Sciatic nerve (tissue), 2 donors: ENCODE measurements around the gene GCK. TPM values are rescaled to one million over a fixed set of nuclear protein-coding genes. Genes with fewer than 3 reads are reported as not detected.
"Not testable (repeated sequence)": the region's sequence is repeated elsewhere in the genome, so short reads cannot be mapped to it uniquely, and the experiment has no call there.

Source experiments
- ATAC-seq: fragments of 200-7000 bp; cut with Tn5 transposase; one replicate; pipeline ENCODE4 v1.9.1; 2020; ENCODE audit warnings: mild to moderate bottlenecking, moderate library complexity
- DNase-seq: peaks from one replicate; pipeline ENCODE4 v3.0.0-alpha.2; 2020; ENCODE audit warnings: low spot score
- intact Hi-C: fragments of 100-400 bp; cut with DNase I; formaldehyde crosslinking; loops from one replicate; pipeline ENCODE4 v1.14.2; 2022
- total RNA-seq: library from RNA; stranded (reverse); fragmentation: NEBNext Ultra II Directional; extraction: Animal tissue kit (Norgen Biotek cat#: 25700); gene quantifications from one replicate; pipeline ENCODE4 v1.2.1, GENCODE V29; 2021
- donor health status: DM: no; HTN: no; CAD: no.
- donor health status: DM: no; HTN: no; CAD: no.

GCK gene
- total RNA-seq, 1 donor from 2014 or later: 1.9 TPM

DNA sequence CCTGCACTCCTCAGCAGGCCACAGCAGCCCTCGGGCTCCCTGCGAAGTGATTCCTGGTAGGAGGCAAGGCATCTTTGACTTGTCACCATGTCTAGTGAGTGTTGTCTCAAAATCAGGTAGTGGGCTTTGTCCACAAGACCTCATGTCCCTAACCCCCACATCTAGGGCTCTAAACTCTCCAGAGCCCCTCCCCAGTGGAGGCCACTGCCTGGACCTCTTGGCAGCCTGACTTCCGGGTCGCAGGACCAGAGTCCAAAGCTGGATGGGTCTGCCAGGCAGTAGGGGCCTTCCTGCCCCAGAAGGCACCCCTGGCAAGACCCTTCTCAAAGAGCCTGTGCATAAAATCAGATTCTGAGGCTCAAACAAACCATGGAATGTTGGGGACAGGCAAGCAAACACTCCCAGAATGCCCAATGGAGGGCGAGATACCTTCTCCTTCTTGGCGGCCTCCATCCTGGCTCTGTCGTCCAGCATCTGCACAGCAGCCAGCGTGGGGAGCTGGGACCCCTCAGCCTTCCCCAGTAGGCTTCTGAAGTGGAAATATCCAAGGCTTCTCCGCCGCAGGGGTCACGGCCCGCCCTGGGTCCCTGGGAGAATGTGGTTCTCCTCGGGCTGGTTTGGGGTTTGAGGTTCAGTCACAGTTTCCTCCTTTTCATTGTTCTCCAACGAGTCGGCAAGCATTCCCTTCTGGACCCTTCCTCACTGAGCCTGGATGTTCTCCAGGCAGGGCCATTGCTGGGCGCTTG lies 586 bp downstream of the GCK start:
- DNase-seq (no peak), ATAC-seq (no peak)
- intact Hi-C loops: loop anchor here (10.0 kb wide), 1 partner anchor 114 kb away; no protein-coding TSS in a partner anchor

DNA sequence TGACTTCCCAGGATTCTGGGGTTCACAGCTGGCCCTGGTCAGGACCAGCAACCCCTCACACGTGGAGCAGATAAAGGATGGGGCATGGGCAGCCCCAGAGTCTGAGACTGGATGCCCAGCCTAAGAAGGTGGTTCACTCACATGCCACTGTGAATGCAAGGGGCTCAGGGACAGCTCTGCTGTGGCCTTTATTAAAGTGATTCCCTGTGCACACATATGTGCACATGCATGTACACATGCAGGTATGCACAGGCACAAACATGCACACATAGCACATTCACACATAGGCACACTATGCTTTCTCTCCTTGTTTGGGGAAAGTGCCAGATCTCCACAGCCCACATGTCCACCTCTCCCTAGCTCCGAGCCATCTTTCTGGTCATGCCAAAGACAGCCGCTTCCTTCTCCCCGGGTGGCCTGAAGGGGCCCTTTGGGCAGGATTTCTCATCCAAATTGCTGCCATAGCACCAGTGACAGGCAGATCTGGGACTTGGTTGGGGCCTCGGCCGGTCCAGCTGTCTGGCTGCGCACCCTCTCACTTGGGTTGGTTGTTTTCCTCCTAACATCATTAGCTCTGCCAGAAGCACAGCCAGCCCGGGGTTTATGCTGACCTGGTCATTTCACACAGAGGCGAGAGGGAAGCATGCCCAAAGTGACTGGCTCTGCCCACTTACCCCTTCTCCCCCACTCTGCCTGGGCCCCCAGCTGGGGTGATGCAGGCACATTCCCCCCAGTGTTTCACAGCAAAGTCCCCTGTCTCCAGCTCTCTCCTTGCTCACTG lies 1.4 kb downstream of the GCK start:
- ATAC-seq (no peak), DNase-seq (no peak)
- intact Hi-C loops: loop anchor here (10.0 kb wide), 1 partner anchor 113 kb away; no protein-coding TSS in a partner anchor

DNA sequence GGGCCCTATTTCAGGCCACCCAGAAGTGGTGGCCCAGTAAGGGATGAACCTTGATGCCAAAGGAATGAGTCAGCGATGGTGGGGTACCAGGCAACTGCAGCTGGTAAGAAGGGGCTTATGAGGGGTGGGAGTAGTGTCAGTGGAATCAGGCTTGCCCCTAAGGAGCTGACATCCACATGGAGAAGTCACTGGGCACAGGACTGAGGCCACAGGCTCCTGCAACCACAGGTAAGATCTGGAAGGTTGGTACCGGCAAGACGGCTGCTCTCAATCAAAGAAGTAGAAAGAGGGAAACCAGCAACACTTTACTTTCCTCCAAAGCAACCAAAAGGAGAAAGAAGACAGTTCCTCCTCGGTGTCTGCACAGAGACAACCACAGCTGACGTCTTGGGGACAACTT lies 2.5 kb downstream of the GCK start:
- intact Hi-C loops: loop anchor here (10.0 kb wide), 1 partner anchor 112 kb away; no protein-coding TSS in a partner anchor
- DNase-seq: no peak

DNA sequence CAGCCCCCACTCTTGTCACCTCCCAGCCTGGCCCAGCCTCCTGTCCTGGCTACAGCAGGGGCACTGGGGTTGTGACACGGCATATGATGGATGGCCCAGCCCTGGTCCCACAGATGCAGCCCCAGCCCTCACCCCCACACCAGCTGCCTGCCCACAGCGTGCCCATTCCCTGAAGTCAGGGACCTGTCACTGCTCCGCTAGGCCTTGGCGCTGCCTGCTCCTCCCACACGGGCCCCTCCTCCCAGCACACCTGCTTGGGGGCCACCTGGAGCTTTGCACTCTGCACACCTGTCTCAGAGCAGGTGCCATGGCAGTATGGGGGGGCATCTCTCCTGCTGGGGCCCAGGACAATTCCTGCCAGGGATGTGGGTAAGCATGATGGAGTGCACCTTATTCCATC lies 3.5 kb downstream of the GCK start:
- ATAC-seq (no peak), DNase-seq (no peak)
- intact Hi-C loops: loop anchor here (10.0 kb wide), 1 partner anchor 111 kb away; no protein-coding TSS in a partner anchor

More for the DNA sequence above, 2.5 kb downstream of the GCK start:
- no peak for ATAC-seq

DNA sequence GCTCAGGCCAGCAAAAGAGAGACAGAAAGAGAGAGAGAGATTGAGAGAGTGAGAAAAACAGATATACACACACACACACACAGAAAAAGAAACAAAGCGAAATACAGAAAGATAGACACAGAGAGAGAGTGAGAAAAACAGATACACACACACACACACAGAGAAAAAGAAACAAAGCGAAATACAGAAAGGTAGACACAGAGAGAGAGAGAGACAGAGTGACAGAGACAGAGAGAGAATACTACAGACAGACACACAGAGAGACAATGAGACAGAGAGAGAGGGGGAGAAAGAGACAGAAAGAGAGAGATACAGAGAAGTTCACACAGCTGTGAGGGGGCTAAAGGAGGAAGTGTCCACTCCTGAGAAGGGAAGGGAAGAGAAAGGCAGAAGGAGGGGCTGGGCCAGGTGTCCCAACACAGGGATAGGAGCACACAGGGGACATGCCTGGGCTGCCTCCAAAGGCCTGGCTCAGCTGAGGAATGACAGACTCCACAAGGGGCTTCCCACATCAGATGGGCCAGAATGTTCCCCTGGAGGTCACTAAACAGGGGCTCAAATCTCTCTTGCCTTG lies 4.3 kb downstream of the GCK start:
- DNase-seq (no peak), ATAC-seq (no peak)
- intact Hi-C loops: loop anchor here (10.0 kb wide), 1 partner anchor 110 kb away; no protein-coding TSS in a partner anchor

DNA sequence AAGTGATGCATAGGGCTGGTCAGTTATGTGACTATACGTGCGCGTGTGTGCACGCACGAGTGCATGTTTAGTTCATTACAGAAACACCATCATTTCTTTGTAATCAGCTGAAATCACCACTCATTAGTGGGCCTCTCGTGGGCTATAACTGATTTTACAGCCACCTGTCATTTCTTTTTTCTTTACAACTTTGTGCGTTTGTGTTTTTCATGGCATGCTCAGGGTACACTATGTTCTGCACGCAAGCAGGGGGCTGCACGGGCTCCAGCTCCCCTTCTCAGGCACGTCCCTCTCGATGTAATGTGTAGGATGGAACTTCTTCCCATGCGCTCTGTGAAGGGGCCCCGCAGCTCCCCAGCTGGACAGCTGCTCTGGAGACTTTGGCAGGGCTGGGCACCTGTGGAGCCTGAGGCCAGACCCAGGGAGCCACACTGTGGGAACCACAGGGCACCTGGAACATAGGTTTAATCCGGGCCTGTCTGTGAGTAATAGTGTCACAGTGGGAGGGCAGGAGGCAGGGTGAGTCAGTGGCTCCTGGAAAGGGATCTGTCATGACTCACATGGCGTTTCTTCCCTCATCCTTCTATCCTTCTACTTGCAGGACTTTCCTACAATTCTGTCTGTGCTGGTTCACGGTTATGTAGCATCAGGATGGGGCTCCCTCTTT lies 4.9 kb downstream of the GCK start:
- intact Hi-C loops: loop anchor here (10.0 kb wide), 1 partner anchor 110 kb away; no protein-coding TSS in a partner anchor
- ATAC-seq (no peak), DNase-seq (no peak)

DNA sequence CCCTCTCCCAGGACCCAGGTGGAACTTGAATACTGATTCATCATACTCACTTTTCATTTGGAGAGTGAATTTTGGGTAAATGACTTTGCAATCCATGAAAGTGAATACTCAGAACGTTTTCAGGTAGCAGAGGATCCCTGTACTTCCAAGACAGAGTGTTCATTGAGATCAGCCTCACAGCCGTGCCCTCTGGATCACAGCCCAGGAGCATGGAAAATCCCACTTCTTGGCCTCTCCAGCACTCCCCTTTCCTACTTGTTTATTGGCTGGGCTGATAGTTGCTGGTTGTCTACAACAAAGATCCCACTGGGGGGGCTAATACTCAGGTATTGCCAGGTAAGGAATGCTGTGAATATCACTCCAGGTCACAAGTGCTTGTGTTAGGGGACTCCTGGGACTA lies 5.9 kb downstream of the GCK start:
- DNase-seq (no peak), ATAC-seq (no peak)
- intact Hi-C loops: loop anchor here (10.0 kb wide), 1 partner anchor 109 kb away; no protein-coding TSS in a partner anchor

DNA sequence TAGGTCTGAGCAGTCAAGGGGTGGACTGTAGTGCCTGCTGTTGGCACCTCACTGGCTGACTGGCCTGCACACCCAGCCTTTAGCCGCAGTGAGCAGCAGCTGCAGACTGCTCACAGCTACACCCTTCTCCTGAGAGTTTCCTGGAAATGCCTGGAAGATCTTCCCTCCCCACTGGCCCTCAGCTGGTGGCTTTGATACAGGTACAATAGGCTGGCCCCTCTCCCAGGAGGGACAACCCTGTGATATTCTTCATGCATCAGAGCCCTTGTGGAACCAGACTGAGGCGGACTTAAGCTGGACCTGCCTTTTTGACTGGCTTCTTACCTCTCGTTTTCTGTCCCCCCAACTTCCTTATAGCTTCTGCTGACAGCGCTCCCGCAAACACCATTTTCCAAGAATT lies 6.4 kb downstream of the GCK start:
- intact Hi-C loops: loop anchor here (10.0 kb wide), 1 partner anchor 108 kb away; no protein-coding TSS in a partner anchor
- ATAC-seq (no peak), DNase-seq (no peak)

DNA sequence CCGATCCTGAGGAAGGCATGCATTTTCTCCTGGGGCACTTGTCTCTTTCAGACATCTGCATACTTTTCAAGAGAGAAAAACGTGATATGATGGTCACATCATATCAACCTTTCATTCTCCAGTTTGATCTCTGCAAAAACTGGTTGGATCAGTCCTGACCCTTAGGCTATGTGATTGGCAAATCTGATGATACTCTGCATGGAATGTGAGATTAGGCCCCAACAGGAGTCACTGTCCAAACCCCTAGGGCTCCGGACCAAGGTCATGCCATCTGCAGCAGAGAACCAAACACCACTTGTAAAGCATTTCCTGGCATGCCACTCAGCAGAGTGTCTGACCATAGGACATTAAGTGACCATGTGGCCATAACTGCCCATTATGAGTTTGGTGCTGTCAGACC lies 8.6 kb downstream of the GCK start:
- DNase-seq: no peak
- intact Hi-C loops: loop anchor here (10.0 kb wide), 1 partner anchor 106 kb away; no protein-coding TSS in a partner anchor

DNA sequence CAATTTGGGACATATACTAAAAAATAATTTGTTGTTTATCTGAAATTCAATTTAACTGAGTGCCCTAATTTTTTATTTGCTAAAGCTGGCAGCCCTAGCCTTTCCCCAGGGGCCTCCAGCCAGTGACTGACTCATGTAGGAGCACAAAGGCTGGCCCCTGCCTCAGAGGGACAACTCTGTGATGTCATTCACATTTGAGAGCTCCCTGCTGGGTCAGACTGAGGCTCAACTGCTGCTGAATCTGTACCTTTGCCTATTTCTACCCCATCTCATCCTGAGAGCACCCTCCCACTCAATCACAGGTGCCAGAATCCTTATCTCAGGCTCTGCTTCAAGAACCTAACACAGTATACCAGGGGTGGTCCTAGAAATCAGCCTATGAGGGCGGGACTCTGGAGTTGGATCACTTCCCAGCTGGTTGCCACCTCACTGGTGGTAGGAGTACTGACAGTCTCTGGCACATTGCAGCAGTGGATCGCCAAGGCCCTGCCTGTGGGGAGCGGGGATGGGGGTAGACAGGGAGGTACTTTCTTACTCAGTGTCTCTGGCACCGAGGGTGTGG lies 11.6 kb downstream of the GCK start:
- DNase-seq: no peak

More for the DNA sequence above, 8.6 kb downstream of the GCK start:
- no peak for ATAC-seq

DNA sequence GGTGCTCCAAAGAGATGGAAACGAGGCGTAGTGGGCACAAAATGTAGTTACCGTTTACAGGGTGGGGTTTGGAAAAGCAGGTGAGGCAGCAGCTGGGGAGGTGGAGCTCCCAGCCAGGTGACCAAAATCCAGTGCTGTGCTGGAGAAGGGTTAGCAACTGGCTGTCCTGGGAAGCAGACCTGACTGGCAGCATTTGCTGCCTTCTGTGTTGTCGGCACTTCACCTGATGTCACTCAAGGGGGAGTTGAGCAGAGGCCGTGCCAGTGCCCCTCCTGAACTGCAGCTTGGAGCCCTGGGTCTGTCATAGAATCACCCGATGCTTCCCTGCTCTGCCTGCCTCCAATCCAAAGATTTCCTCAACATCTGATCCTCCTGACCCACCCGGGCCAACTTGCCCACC lies 12.8 kb downstream of the GCK start:
- ATAC-seq (no peak), DNase-seq (no peak)
- intact Hi-C loops: no loop called here

More for the DNA sequence above, 11.6 kb downstream of the GCK start:
- intact Hi-C loops: no loop called here
- no peak for ATAC-seq

DNA sequence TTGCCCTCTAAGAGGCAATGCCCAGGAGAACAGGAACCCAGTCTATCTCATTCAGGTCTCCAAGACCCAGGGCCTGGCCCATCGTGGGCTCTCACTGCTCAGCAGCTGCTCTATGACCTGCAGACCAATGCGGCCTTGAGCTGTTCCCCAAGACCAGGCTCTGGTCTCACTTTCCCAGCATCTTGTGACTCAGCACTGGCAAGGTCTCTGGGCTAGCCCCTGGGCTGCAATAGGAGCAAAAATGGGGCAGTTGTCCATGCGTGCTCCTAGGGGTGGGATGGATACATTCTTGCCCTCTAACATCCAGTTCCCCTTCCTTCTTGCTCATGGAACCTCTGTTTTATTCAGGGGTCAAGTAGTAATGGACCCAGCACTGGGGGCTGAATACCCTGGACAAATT lies 13.5 kb downstream of the GCK start:
- ATAC-seq (no peak), DNase-seq (no peak)
- intact Hi-C loops: no loop called here

DNA sequence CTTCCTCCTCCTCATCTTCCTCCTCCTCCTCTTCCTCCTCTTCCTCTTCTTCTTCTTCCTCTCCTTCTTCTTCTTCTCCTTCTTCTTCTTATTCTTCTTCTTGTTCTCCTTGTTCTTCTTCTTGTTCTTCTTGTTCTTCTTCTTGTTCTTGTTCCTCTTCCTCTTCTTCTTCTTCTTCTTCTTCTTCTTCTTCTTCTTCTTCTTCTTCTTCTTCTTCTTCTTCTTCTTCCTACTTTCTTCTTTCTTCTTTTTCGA lies 14.6 kb downstream of the GCK start:
- intact Hi-C loops, DNase-seq, ATAC-seq: not testable (repeated sequence)

DNA sequence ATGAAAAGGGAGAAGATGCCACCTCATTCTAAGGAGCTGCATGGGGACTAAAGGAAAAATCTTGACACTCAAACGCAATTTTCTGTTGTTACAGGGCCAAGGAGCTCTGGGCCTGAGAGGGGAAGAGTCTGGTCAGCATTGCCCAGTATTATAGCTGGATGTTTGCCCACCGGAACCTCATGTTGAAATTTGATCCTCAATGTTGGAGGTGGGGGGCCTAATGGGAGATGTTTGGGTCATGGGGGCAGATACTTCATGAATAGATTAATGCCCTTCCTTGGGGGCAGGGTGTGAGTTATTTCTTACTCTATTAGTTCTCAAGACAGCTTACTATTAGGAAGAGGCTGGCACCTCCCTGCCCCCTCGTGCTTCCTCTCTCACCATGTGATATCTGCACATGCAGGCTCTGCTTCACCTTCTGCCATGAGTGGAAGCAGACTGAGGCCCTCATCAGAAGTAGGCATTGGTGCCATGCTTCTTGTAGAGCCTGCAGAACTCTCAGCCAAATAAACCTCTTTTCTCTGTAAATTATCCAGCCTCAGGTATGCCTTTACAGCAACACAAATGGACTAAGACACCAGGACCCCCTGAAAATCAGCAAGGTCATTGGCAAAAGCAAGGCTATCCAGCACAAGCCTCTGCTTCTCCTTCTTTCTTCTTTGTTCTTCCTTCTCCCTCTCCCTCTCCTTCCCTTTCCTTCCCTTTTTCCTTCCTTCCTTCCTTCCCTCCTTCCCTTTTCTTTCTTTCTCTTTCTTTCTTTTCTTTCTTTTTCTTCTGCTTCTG lies 15.1 kb downstream of the GCK start:
- ATAC-seq: no peak
- no peak for DNase-seq
- intact Hi-C loops: no loop called here

DNA sequence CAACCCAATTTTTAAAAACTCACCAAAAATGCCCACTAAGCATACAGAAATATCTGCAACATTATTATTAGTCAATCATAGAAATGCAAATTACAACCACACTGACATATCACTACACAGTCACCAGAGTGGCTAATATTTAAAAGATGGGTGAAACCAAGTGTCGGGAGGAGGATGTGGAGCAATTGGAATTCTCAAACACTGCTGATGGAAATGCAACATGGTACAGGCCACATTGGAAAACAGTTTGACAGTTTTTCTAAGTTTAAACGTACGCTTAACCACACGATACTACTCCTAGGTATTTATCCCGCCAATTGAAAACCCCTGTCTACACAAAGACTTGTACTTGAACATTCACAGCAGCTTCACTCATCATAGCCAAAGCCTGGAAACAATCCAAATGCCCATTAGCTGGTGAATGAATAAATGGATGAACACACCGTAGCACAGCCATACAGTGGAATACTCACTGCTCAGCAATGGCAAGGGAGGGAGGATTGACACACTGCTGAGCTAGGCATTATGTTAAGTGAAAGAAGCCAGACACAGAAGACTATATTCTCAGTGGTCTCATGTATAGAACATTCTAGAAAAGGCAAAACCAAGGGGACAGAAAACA lies 16.3 kb downstream of the GCK start:
- ATAC-seq (no peak), DNase-seq (no peak)
- intact Hi-C loops: no loop called here

DNA sequence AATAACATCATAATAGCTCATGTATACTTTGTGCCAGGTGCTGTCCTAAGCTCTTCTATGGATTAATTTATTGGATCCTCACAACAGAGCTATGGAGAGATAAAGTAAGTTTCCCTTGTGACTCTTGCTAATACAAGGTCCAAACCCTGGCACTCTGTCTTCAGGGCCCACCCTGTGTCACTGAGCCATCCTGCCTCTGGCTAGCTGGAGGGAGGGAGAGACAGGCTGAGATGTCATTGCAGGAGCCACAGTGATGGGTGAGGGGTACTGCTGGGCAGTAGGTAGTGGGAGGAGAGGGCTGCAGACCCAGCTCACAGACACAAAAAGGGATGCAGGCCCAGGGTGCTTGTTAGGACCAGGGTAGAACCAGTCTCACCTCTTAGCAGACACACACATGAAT lies 16.9 kb downstream of the GCK start:
- DNase-seq: no peak
- intact Hi-C loops: no loop called here
- ATAC-seq: no peak

DNA sequence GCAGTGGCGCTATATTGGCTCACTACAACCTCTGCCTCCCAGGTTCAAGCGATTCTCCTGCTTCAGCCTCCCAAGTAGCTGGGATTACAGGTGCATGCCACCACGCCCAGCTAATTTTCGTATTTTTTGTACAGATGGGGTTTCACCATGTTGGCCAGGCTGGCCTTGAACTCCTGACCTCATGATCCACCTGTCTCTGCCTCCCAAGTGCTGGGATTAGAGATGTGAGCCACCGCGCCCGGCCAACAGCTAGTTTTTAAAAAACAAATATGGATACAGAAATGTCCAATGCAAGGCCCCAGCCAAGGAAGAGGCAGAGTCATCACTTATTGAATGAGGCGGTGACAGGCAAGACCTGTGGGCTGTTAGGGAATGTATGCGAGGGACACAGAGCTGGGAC lies 17.3 kb downstream of the GCK start:
- intact Hi-C loops, ATAC-seq: not testable (repeated sequence)
- DNase-seq: peak; percentile 6

DNA sequence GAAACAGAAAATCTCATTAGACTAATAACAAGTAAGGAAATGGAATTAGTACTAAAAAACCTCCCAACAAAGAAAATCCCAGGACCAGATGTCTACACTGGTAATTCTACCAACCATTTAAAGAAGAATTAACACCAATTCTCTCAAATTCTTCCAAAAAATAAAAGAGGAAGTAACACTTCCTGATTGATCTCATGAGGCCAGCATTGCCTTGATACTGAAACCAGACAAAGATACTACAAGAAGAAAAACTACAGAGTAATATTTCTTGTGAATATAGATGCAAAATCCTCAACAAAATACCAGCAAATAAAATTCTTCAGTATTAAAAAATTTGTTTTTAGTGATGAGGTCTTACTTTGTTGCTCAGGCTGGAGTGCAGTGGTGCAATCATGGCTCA lies 21.3 kb downstream of the GCK start:
- DNase-seq (no peak), ATAC-seq (no peak)
- intact Hi-C loops: no loop called here
